ENCODE results near the gene NRXN2.

DNA sequence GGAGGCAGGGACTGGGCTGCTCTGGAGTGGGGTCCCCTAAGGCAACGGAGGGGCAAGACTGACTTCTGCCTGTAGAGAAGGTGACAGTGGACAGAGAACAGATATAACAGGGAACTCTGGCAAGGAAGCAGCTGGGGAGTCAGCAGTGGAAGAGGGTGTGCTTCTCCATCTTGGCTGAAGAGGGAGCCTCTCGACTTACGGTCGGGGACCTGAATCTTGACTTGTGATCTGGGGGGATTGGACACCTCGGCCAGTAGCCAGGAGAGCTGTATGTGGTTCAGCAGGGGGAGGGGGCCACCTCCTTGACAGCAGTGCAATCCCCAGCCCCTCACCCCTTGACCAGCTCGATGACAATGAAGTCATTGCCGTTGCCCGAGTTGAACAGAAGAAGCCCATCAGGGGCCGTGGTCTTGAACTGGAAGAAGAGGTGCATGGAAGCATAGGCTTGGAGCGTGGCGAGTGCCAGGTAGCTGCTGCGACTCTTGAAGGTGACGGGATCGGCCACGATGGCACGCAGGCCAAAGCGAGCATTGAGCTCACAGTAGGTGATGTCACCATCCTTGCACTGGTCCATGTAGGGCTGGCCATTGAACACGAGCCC lies 72.0 kb downstream of the NRXN2 start:
- TF ChIP-seq, protein P1, sequence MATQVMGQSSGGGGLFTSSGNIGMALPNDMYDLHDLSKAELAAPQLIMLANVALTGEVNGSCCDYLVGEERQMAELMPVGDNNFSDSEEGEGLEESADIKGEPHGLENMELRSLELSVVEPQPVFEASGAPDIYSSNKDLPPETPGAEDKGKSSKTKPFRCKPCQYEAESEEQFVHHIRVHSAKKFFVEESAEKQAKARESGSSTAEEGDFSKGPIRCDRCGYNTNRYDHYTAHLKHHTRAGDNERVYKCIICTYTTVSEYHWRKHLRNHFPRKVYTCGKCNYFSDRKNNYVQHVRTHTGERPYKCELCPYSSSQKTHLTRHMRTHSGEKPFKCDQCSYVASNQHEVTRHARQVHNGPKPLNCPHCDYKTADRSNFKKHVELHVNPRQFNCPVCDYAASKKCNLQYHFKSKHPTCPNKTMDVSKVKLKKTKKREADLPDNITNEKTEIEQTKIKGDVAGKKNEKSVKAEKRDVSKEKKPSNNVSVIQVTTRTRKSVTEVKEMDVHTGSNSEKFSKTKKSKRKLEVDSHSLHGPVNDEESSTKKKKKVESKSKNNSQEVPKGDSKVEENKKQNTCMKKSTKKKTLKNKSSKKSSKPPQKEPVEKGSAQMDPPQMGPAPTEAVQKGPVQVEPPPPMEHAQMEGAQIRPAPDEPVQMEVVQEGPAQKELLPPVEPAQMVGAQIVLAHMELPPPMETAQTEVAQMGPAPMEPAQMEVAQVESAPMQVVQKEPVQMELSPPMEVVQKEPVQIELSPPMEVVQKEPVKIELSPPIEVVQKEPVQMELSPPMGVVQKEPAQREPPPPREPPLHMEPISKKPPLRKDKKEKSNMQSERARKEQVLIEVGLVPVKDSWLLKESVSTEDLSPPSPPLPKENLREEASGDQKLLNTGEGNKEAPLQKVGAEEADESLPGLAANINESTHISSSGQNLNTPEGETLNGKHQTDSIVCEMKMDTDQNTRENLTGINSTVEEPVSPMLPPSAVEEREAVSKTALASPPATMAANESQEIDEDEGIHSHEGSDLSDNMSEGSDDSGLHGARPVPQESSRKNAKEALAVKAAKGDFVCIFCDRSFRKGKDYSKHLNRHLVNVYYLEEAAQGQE (IDR thresholded peaks at IDR 0.05; ENCODE audit: insufficient read depth in 1 of 2, low read depth in 2 of 2, low read length in 2 of 2): no peak
- TF ChIP-seq POLR2AphosphoS5 (IDR thresholded peaks at IDR 0.05; ENCODE audit: low read depth, low read length): no peak
- TF ChIP-seq FOXP2 (optimal IDR thresholded peaks at IDR 0.05; ENCODE audit: borderline replicate concordance, extremely low read depth, extremely low read length, insufficient read depth): no peak
- no peak for TF ChIP-seq TAF1 (IDR thresholded peaks at IDR 0.05; ENCODE audit: borderline replicate concordance, insufficient read depth, low read length)
- no peak for TF ChIP-seq SIN3A (IDR thresholded peaks at IDR 0.05; ENCODE audit: borderline replicate concordance, insufficient read depth, low read length)
